SU-DHL-6 (cell line): ENCODE results near the gene HMG20A.

Experiments
- H2AFZ ChIP-seq: fragments of 200-600 bp; sonication (generic); 2 replicates; pipeline ENCODE4 v1.6.1; 2014; ENCODE audit warnings: low read depth, mild to moderate bottlenecking, moderate library complexity, mixed read lengths, antibody characterized with exemption, low read length; ENCODE audit not compliant: severe bottlenecking
- H3F3A ChIP-seq: fragments of 200-600 bp; shearing (Covaris generic); 2 replicates; pipeline ENCODE4 v1.6.0; 2016; ENCODE audit warnings: antibody characterized with exemption, mild to moderate bottlenecking; ENCODE audit not compliant: insufficient read depth
- H3K27ac ChIP-seq: fragments of 200-600 bp; sonication (generic); 2 replicates; pipeline ENCODE4 v1.5.1; 2016; ENCODE audit warnings: low read depth, mild to moderate bottlenecking, low read length, moderate library complexity, mixed read lengths
- H3K27me3 ChIP-seq: fragments of 200-600 bp; sonication (generic), shearing (Covaris generic); 2 replicates; pipeline ENCODE4 v1.6.0; 2014; ENCODE audit warnings: mild to moderate bottlenecking, low read length
- H3K36me3 ChIP-seq: fragments of 200-600 bp; sonication (generic); 2 replicates; pipeline ENCODE4 v1.6.1; 2014; ENCODE audit warnings: mild to moderate bottlenecking, low read length, mixed read lengths
- H3K4me2 ChIP-seq: fragments of 300-600, 200-600 bp; shearing (Covaris generic), sonication (generic); 2 replicates; pipeline ENCODE4 v1.6.0; 2014; ENCODE audit warnings: low read length, low read depth, mild to moderate bottlenecking; ENCODE audit not compliant: poor library complexity, severe bottlenecking
- H3K4me3 ChIP-seq: fragments of 200-600 bp; sonication (generic); 2 replicates; pipeline ENCODE4 v1.5.1; 2014; ENCODE audit warnings: antibody characterized with exemption, low read length, mild to moderate bottlenecking, mixed read lengths; ENCODE audit not compliant: insufficient read depth, poor library complexity, severe bottlenecking
- H3K79me2 ChIP-seq: fragments of 200-600 bp; sonication (generic); 2 replicates; pipeline ENCODE4 v1.6.1; 2014; ENCODE audit warnings: mild to moderate bottlenecking, low read length, moderate library complexity; ENCODE audit not compliant: insufficient read depth
- H3K9ac ChIP-seq: fragments of 200-600 bp; sonication (generic); 2 replicates; pipeline ENCODE4 v1.7.0; 2014; ENCODE audit warnings: mild to moderate bottlenecking, low read length
- H3K9me2 ChIP-seq: fragments of 200-600 bp; sonication (generic); replicated peaks from 2 replicates; pipeline ENCODE4 v1.6.1; 2014; ENCODE audit warnings: low read length; ENCODE audit not compliant: insufficient read depth
- H3K9me3 ChIP-seq: fragments of 200-600 bp; sonication (generic); 2 replicates; pipeline ENCODE4 v1.6.1; 2014; ENCODE audit warnings: low read length, mixed read lengths; ENCODE audit not compliant: insufficient read depth
- H4K20me1 ChIP-seq: fragments of 200-600 bp; sonication (generic); 2 replicates; pipeline ENCODE4 v1.6.1; 2014; ENCODE audit warnings: low read depth, mild to moderate bottlenecking, antibody characterized with exemption, low read length, moderate library complexity, mixed read lengths
- CTCF ChIP-seq: fragments of 200-600 bp; sonication (generic); IDR thresholded peaks from one replicate; pipeline ENCODE4 v1.5.1; 2017; ENCODE audit warnings: antibody characterized with exemption, mild to moderate bottlenecking, low read length, moderate library complexity; ENCODE audit not compliant: insufficient read depth, poor library complexity, severe bottlenecking
- EZH2phosphoT487 ChIP-seq: fragments of 200-600 bp; sonication (generic), shearing (Covaris generic); conservative IDR thresholded peaks from 2 replicates; pipeline ENCODE4 v1.6.1; 2018; ENCODE audit warnings: mild to moderate bottlenecking, antibody characterized with exemption, low read length, moderate library complexity, mixed read lengths

The HMG20A gene

DNA sequence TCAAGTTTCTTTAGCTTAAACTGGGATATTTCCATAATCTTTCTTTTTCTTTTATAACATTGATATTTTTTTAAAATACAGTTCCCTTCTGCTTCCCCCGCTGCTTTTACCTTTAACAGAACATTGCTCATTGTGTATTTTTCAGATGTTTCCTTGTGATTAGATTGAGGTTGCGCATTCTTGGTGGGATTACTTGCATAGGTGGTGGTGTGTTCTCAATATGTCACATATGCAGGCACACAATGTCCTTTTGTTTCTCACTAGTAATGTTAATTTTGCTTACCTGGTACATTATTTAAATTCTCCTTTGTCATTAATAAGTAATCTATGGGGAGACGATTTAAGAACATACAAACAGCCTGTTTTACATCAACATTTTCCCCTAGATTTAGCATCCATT, 48.2 kb downstream of the HMG20A start:
- no peak overlapping the region for H2AFZ ChIP-seq
- no peak overlapping the region for H3K4me3 ChIP-seq
- H3K9me3 ChIP-seq, result no peaks in the 10 kb centered on the region
- no peak overlapping the region for H3K9ac ChIP-seq
- no peaks in the 10 kb centered on the region for H3K9me2 ChIP-seq
- 0 out of 2 replicates have a peak, but pooled peaks cover 3% of the 10 kb centered on the region for H4K20me1 ChIP-seq
- H3K4me2 ChIP-seq, result no peak overlapping the region
- H3K27me3 ChIP-seq, result no peaks in the 10 kb centered on the region
- H3K27ac ChIP-seq, result no peak overlapping the region
- no peaks in the 10 kb centered on the region for H3K79me2 ChIP-seq
- peaks cover 29% of the 10 kb centered on the region for H3K36me3 ChIP-seq
- H3F3A ChIP-seq, result no peaks in the 10 kb centered on the region
- TF ChIP-seq EZH2phosphoT487 (no peak), CTCF (no peak)

DNA sequence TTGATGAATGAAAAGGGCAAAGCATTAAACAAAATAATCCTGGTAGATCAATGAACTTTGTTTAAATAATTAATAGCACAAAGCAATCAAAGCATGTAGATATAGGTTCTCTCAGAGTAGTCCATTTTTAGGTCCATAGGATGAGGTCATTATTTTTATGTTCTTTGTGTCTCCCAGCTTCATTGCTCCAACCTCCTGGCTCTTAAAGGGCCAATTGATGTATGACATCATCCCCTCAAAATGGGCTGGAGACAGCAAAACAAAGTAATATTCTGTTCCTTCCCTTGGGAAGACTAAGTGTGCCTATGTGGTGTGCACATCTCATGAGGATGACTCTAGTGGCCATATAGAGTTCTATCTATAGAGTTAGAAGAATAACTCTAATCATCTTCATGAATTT, 49.5 kb downstream of the HMG20A start:
- no peaks in the 10 kb centered on the region for H3F3A ChIP-seq
- no peaks in the 10 kb centered on the region for H3K9me2 ChIP-seq
- no peaks in the 10 kb centered on the region for H3K27me3 ChIP-seq
- no peak overlapping the region for H3K9ac ChIP-seq
- H3K9me3 ChIP-seq, result no peaks in the 10 kb centered on the region
- no peaks in the 10 kb centered on the region for H3K79me2 ChIP-seq
- TF ChIP-seq CTCF, result no peak
- no peak for TF ChIP-seq EZH2phosphoT487
- H4K20me1 ChIP-seq, result 0 out of 2 replicates have a peak, but pooled peaks cover 3% of the 10 kb centered on the region
- no peak overlapping the region for H3K27ac ChIP-seq
- peaks cover 27% of the 10 kb centered on the region for H3K36me3 ChIP-seq
- no peak overlapping the region for H3K4me2 ChIP-seq
- H2AFZ ChIP-seq, result no peak overlapping the region
- no peak overlapping the region for H3K4me3 ChIP-seq

- 0 out of 2 replicates have a peak, but pooled peaks cover 3% of the 10 kb centered on the region for H4K20me1 ChIP-seq
- no peak overlapping the region for H3K9ac ChIP-seq
- no peak overlapping the region for H3K4me3 ChIP-seq
- no peaks in the 10 kb centered on the region for H3K27me3 ChIP-seq
- no peak for TF ChIP-seq CTCF
- TF ChIP-seq EZH2phosphoT487, result no peak
- no peak overlapping the region for H2AFZ ChIP-seq
- H3F3A ChIP-seq, result no peaks in the 10 kb centered on the region
- H3K9me2 ChIP-seq, result no peaks in the 10 kb centered on the region
- H3K36me3 ChIP-seq, result peaks cover 13% of the 10 kb centered on the region; the same call in 1 of the 2 replicates
- H3K27ac ChIP-seq, result no peak overlapping the region
- no peaks in the 10 kb centered on the region for H3K9me3 ChIP-seq
- H3K79me2 ChIP-seq, result no peaks in the 10 kb centered on the region
- H3K4me2 ChIP-seq, result no peak overlapping the region
Measured at GRCh38 chr15:77473328-77473727, 52.6 kb downstream of the HMG20A start.
